ENCODE data around the gene CCNL2. TPM values are rescaled to one million over a fixed set of nuclear protein-coding genes. Genes with fewer than 3 reads are reported as not detected.
"Not testable (repeated sequence)": the region's sequence is repeated elsewhere in the genome, so short reads cannot be mapped to it uniquely, and the experiment has no call there.

The CCNL2 gene
- total RNA-seq, 1 donor from 2014 or later: 225 TPM

DNA sequence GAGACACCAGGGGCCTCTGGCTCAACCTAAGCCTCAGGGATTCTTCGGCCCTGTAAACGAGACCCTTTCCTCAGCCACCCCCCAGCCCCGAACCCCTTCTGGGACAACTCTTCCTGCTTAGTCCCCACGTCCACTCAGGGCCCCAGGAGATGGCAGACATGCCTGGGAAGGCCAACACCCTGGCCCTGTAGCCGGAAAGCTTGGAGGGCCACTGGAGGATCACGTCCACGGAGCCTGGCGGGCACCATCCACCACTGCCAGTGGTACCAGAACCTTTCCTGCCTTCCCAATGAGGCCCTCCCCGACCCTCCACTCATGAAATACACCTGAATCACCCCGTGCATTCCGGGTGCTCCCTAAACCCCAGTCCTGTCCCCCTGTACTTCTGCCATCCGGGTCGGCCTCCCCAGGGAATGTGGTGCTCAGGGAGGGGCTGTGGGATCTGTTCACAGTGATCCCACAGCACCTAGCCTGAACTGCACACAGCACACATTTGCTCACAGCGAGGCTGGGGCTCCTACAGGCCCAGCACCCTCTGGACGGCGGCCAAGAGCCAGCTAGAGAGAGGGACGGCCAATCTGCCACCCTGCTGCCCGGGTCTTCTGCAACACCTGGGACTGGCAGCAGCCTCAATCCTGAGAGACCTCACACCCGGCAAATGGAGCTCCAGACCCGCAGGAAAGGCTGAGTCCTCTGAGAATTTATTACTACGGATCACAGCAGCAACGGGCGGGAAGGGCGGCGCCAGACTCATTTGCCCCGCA lies 25.9 kb downstream of the CCNL2 start:
- peak overlapping the region; percentile 90 for H3K4me3 Mint-ChIP-seq
- no peaks in the 10 kb centered on the region for H3K9me3 Mint-ChIP-seq
- H3K27ac Mint-ChIP-seq: no peak overlapping the region
- H3K27me3 Mint-ChIP-seq: no peaks in the 10 kb centered on the region
- H3K36me3 Mint-ChIP-seq (ENCODE audit: low read depth): peaks cover 10% of the 10 kb centered on the region
- ChIA-PET POLR2A (interaction anchor here (7.6 kb wide), 1 partner anchor 25 kb away, joined by 116 read pairs; the partner anchor contains the start of gene CCNL2), CTCF (interaction anchor here (0.9 to 1.6 kb wide), 2 partner anchors 387 to 389 kb away, joined by 3 to 4 read pairs; no protein-coding TSS in a partner anchor)
- intact Hi-C loops (cut with micrococcal nuclease): loop anchor here (5.0 kb wide), 1 partner anchor 341 kb away; no protein-coding TSS in a partner anchor
- DNase-seq (no peak), ATAC-seq (ENCODE audit: low read depth) (no peak)
- H3K4me1 Mint-ChIP-seq: peaks cover 23% of the 10 kb centered on the region
- TF ChIP-seq, protein P1, sequence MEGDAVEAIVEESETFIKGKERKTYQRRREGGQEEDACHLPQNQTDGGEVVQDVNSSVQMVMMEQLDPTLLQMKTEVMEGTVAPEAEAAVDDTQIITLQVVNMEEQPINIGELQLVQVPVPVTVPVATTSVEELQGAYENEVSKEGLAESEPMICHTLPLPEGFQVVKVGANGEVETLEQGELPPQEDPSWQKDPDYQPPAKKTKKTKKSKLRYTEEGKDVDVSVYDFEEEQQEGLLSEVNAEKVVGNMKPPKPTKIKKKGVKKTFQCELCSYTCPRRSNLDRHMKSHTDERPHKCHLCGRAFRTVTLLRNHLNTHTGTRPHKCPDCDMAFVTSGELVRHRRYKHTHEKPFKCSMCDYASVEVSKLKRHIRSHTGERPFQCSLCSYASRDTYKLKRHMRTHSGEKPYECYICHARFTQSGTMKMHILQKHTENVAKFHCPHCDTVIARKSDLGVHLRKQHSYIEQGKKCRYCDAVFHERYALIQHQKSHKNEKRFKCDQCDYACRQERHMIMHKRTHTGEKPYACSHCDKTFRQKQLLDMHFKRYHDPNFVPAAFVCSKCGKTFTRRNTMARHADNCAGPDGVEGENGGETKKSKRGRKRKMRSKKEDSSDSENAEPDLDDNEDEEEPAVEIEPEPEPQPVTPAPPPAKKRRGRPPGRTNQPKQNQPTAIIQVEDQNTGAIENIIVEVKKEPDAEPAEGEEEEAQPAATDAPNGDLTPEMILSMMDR (IDR thresholded peaks at IDR 0.05): no peak

DNA sequence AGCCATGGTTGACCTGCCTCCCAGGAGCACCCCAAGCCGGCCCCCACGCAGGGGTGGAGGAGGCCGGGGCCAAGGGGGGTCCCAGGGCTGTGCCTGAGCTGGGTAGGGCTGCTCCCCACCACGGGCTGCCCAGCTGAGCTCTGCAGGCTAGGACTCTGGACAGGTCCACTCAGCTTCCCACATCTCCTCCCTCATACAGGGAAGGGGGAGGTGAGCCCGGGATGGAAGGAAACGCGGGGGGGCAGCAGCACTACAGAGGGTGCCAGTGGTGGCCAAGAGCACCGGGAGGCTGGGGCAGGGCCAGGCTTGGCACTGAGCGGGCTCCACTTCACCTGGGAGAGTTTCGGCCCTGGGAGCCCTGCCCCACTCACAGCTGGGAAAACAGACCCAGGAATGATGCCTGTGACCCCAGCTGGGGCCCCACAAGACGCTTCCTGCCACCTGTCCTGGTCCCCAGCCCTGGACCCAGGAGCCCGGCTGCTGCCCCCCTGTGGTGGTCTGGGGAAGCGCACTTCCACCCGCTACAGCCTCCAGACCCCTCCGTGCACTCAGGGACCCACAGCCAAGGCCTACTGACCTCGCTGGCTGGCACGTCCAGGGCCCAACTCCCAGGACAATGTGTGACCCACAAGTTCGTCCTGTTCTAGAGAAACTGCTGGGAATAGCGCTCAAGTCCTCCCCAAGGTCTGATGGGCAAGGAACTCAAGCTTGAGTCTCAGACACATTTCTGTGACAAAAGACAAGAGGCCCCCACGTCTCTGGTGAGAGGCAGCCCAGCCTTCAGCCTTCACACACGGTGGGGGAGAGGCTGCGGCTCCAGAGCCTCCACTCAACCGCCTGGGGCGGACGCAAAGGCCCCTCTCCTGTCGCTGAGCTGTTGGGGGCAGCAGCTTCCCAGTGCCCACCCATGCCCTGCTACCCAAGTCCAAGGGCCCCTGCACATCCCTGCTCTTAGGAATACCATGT lies 27.1 kb downstream of the CCNL2 start:
- TF ChIP-seq, protein P1 (IDR thresholded peaks at IDR 0.05): peak; percentile 51
- intact Hi-C loops (cut with micrococcal nuclease): loop anchor here (5.0 kb wide), 1 partner anchor 340 kb away; no protein-coding TSS in a partner anchor
- ATAC-seq (ENCODE audit: low read depth) (peak; percentile 44), DNase-seq (peak; percentile 80)
- Mint-ChIP-seq H3K36me3 (ENCODE audit: low read depth) (peaks cover 10% of the 10 kb centered on the region), H3K4me1 (peaks cover 23% of the 10 kb centered on the region), H3K27ac (no peak overlapping the region), H3K4me3 (peak overlapping the region; percentile 32), H3K9me3 (no peaks in the 10 kb centered on the region), H3K27me3 (no peaks in the 10 kb centered on the region)
- POLR2A ChIA-PET: interaction anchor here (0.9 to 1.3 kb wide), 4 partner anchors 9 to 339 kb away, joined by 3 to 4 read pairs (median 3); partner anchors contain the start of gene CCNL2
- CTCF ChIA-PET: interaction anchor here (1.1 to 2.0 kb wide), 5 partner anchors 15 to 388 kb away, joined by 3 to 10 read pairs (median 4); no protein-coding TSS in a partner anchor

- Mint-ChIP-seq H3K36me3 (ENCODE audit: low read depth) (peaks cover 10% of the 10 kb centered on the region), H3K4me1 (peaks cover 23% of the 10 kb centered on the region), H3K4me3 (no peak overlapping the region), H3K27ac (no peak overlapping the region), H3K27me3 (no peaks in the 10 kb centered on the region), H3K9me3 (no peaks in the 10 kb centered on the region)
- ChIA-PET CTCF (interaction anchor here (1.2 to 2.0 kb wide), 4 partner anchors 14 to 387 kb away, joined by 4 to 10 read pairs (median 4); no protein-coding TSS in a partner anchor), POLR2A (interaction anchor here (0.9 to 1.3 kb wide), 4 partner anchors 8 to 339 kb away, joined by 3 to 4 read pairs (median 3); partner anchors contain the start of gene CCNL2)
- TF ChIP-seq, protein P1 (IDR thresholded peaks at IDR 0.05): no peak
- intact Hi-C loops (cut with micrococcal nuclease): loop anchor here (5.0 kb wide), 1 partner anchor 339 kb away; no protein-coding TSS in a partner anchor
- DNase-seq (no peak), ATAC-seq (ENCODE audit: low read depth) (no peak)
Observed at GRCh38 chr1:1371364-1371745, 27.8 kb downstream of the CCNL2 start.

DNA sequence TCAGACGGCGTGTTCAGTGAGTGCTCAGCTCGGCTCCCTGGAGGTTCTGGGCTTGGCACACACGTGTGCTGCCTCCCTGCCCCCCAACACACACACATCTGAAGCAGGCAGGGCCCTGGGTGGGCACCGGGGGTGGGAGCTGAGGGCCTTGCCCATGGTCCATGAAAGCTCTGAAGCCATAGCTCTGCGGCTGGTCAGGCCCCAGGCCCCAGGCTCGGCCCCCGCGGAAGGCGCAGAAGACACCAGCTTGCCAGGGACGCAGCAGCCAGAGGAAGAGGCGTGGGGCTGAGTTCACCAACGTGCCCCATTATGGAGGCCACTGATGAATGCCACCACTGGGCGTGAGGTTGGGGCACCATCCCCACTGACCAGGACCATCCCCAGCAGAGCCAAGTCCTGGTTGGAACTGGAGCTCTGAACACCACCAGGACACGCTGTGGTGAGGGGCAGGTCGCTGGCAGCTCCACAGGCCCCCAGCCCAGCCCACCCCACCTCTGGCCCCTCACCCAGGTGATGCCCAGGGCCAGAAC lies 28.3 kb downstream of the CCNL2 start:
- no peak overlapping the region for H3K4me3 Mint-ChIP-seq
- no peak for DNase-seq
- no peaks in the 10 kb centered on the region for H3K9me3 Mint-ChIP-seq
- POLR2A ChIA-PET: interaction anchor here (0.7 to 1.3 kb wide), 5 partner anchors 8 to 338 kb away, joined by 3 to 4 read pairs (median 3); partner anchors contain the start of gene CCNL2
- no peak overlapping the region for H3K27ac Mint-ChIP-seq
- H3K36me3 Mint-ChIP-seq (ENCODE audit: low read depth): peaks cover 10% of the 10 kb centered on the region
- peaks cover 21% of the 10 kb centered on the region for H3K4me1 Mint-ChIP-seq
- TF ChIP-seq, protein P1 (IDR thresholded peaks at IDR 0.05): no peak
- ATAC-seq (ENCODE audit: low read depth): no peak
- CTCF ChIA-PET: interaction anchor here (1.2 to 2.0 kb wide), 4 partner anchors 14 to 386 kb away, joined by 4 to 10 read pairs (median 4); no protein-coding TSS in a partner anchor
- intact Hi-C loops (cut with micrococcal nuclease): loop anchor here (5.0 kb wide), 1 partner anchor 339 kb away; no protein-coding TSS in a partner anchor
- no peaks in the 10 kb centered on the region for H3K27me3 Mint-ChIP-seq

- peaks cover 17% of the 10 kb centered on the region for H3K4me1 Mint-ChIP-seq
- H3K9me3 Mint-ChIP-seq; H3K4me3 Mint-ChIP-seq; DNase-seq; H3K36me3 Mint-ChIP-seq (ENCODE audit: low read depth); ATAC-seq (ENCODE audit: low read depth); POLR2A ChIA-PET; H3K27ac Mint-ChIP-seq; H3K27me3 Mint-ChIP-seq: not testable (repeated sequence)
- intact Hi-C loops (cut with micrococcal nuclease): loop anchor here (5.0 kb wide), 1 partner anchor 338 kb away; no protein-coding TSS in a partner anchor
- CTCF ChIA-PET: interaction anchor here (1.7 to 1.9 kb wide), 2 partner anchors 18 to 248 kb away, joined by 4 read pairs; no protein-coding TSS in a partner anchor
Observed at GRCh38 chr1:1370094-1370493, 29.0 kb downstream of the CCNL2 start.
